ENCODE results near the gene TUB.

DNA sequence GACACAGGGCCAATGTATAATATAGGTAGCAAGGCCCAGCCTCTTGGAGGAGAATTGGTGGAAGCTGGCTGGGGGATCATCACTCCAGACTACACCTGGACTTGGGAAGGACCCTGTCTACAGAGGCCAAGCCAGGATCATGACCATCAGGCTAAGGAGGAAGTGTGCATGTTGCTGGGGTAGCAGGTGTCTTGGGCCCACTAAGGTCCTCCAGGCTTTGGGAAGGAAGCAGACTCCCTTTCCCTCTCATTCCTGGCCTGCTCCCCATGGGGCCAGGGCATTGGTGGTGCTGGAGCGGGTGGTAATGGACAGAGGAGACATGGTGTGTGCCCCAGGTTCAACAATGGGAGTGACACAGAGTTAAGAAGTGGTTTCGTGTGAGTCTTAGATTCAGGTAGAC lies 16.0 kb upstream of the TUB start:
- TF ChIP-seq ZNF10 (tag by site-specific recombination; IDR thresholded peaks at IDR 0.05) (no peak), ZNF830 (tag by site-specific recombination; IDR thresholded peaks at IDR 0.05; ENCODE audit: low read depth) (no peak), ZFP37 (tag by site-specific recombination; IDR thresholded peaks at IDR 0.05) (no peak), ZNF626 (tag by site-specific recombination; IDR thresholded peaks at IDR 0.05) (no peak), ZNF175 (tag by site-specific recombination; IDR thresholded peaks at IDR 0.05) (no peak), ZFHX2 (tag by site-specific recombination; conservative IDR thresholded peaks at IDR 0.05) (no peak), ZNF121 (tag by site-specific recombination; IDR thresholded peaks at IDR 0.05) (no peak), ZNF140 (tag by site-specific recombination; IDR thresholded peaks at IDR 0.05) (no peak), ZNF571 (tag by site-specific recombination; IDR thresholded peaks at IDR 0.05) (no peak), ZNF707 (tag by site-specific recombination; IDR thresholded peaks at IDR 0.05) (no peak)
- TF ChIP-seq, protein P1, sequence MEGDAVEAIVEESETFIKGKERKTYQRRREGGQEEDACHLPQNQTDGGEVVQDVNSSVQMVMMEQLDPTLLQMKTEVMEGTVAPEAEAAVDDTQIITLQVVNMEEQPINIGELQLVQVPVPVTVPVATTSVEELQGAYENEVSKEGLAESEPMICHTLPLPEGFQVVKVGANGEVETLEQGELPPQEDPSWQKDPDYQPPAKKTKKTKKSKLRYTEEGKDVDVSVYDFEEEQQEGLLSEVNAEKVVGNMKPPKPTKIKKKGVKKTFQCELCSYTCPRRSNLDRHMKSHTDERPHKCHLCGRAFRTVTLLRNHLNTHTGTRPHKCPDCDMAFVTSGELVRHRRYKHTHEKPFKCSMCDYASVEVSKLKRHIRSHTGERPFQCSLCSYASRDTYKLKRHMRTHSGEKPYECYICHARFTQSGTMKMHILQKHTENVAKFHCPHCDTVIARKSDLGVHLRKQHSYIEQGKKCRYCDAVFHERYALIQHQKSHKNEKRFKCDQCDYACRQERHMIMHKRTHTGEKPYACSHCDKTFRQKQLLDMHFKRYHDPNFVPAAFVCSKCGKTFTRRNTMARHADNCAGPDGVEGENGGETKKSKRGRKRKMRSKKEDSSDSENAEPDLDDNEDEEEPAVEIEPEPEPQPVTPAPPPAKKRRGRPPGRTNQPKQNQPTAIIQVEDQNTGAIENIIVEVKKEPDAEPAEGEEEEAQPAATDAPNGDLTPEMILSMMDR (tag by site-specific recombination; IDR thresholded peaks at IDR 0.05) = no peak
- TF ChIP-seq, protein P2, sequence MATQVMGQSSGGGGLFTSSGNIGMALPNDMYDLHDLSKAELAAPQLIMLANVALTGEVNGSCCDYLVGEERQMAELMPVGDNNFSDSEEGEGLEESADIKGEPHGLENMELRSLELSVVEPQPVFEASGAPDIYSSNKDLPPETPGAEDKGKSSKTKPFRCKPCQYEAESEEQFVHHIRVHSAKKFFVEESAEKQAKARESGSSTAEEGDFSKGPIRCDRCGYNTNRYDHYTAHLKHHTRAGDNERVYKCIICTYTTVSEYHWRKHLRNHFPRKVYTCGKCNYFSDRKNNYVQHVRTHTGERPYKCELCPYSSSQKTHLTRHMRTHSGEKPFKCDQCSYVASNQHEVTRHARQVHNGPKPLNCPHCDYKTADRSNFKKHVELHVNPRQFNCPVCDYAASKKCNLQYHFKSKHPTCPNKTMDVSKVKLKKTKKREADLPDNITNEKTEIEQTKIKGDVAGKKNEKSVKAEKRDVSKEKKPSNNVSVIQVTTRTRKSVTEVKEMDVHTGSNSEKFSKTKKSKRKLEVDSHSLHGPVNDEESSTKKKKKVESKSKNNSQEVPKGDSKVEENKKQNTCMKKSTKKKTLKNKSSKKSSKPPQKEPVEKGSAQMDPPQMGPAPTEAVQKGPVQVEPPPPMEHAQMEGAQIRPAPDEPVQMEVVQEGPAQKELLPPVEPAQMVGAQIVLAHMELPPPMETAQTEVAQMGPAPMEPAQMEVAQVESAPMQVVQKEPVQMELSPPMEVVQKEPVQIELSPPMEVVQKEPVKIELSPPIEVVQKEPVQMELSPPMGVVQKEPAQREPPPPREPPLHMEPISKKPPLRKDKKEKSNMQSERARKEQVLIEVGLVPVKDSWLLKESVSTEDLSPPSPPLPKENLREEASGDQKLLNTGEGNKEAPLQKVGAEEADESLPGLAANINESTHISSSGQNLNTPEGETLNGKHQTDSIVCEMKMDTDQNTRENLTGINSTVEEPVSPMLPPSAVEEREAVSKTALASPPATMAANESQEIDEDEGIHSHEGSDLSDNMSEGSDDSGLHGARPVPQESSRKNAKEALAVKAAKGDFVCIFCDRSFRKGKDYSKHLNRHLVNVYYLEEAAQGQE (tag by site-specific recombination; IDR thresholded peaks at IDR 0.05) = no peak
- TF ChIP-seq, protein P3, sequence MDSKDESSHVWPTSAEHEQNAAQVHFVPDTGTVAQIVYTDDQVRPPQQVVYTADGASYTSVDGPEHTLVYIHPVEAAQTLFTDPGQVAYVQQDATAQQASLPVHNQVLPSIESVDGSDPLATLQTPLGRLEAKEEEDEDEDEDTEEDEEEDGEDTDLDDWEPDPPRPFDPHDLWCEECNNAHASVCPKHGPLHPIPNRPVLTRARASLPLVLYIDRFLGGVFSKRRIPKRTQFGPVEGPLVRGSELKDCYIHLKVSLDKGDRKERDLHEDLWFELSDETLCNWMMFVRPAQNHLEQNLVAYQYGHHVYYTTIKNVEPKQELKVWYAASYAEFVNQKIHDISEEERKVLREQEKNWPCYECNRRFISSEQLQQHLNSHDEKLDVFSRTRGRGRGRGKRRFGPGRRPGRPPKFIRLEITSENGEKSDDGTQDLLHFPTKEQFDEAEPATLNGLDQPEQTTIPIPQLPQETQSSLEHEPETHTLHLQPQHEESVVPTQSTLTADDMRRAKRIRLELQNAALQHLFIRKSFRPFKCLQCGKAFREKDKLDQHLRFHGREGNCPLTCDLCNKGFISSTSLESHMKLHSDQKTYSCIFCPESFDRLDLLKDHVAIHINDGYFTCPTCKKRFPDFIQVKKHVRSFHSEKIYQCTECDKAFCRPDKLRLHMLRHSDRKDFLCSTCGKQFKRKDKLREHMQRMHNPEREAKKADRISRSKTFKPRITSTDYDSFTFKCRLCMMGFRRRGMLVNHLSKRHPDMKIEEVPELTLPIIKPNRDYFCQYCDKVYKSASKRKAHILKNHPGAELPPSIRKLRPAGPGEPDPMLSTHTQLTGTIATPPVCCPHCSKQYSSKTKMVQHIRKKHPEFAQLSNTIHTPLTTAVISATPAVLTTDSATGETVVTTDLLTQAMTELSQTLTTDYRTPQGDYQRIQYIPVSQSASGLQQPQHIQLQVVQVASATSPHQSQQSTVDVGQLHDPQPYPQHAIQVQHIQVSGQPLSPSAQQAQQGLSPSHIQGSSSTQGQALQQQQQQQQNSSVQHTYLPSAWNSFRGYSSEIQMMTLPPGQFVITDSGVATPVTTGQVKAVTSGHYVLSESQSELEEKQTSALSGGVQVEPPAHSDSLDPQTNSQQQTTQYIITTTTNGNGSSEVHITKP (tag by site-specific recombination; IDR thresholded peaks at IDR 0.05) = no peak
